ENCODE results near the gene PIK3AP1. TPM values are rescaled to one million over a fixed set of nuclear protein-coding genes. Genes with fewer than 3 reads are reported as not detected.
"Not testable (repeated sequence)": the region's sequence is repeated elsewhere in the genome, so short reads cannot be mapped to it uniquely, and the experiment has no call there.

PIK3AP1 gene
- total and polyA plus RNA-seq, 4 experiments from 2014 or later: 1.1 to 2.6 (median 1.5) TPM

GRCh38 chr10:96680463-96680862, 39.9 kb downstream of the PIK3AP1 start:
- H3K36me3 Mint-ChIP-seq; H3K9me3 ChIP-seq (ENCODE audit: control insufficient read depth in 1 of 2, low read length in 2 of 2); H3K27ac Mint-ChIP-seq; CTCF ChIA-PET (ENCODE audit: partially characterized antibody); H3K27me3 ChIP-seq (ENCODE audit: insufficient read depth, low read length); H3K4me3 Mint-ChIP-seq; H3K9me3 Mint-ChIP-seq; DNase-seq; H3K27me3 Mint-ChIP-seq; H3K4me1 Mint-ChIP-seq; intact Hi-C loops (cut with micrococcal nuclease); POLR2A ChIA-PET (ENCODE audit: partially characterized antibody); H3K4me3 ChIP-seq (ENCODE audit: low read length in 2 of 2); H3K4me1 ChIP-seq (ENCODE audit: insufficient read depth, low read length); H3K36me3 ChIP-seq (ENCODE audit: insufficient read depth, low read length); H3K27ac ChIP-seq (ENCODE audit: low read depth, low read length): not testable (repeated sequence)

- Histone ChIP-seq H3K36me3 (ENCODE audit: insufficient read depth, low read length) (no peaks in the 10 kb centered on the region), H3K4me1 (ENCODE audit: insufficient read depth, low read length) (no peaks in the 10 kb centered on the region), H3K27ac (ENCODE audit: low read depth, low read length) (no peak overlapping the region), H3K9me3 (ENCODE audit: control insufficient read depth in 1 of 2, low read length in 2 of 2) (no peaks in the 10 kb centered on the region), H3K27me3 (ENCODE audit: insufficient read depth, low read length) (no peaks in the 10 kb centered on the region), H3K4me3 (ENCODE audit: low read length in 2 of 2) (no peak overlapping the region)
- H3K27ac Mint-ChIP-seq: no peak overlapping the region
- POLR2A ChIA-PET (ENCODE audit: partially characterized antibody): no interaction called here
- intact Hi-C loops (cut with micrococcal nuclease): no loop called here
- peaks cover 0 to 2% of the 10 kb centered on the region in 2 donors for H3K27me3 Mint-ChIP-seq
- H3K36me3 Mint-ChIP-seq: no peaks in the 10 kb centered on the region
- CTCF ChIA-PET (ENCODE audit: partially characterized antibody): no interaction called here
- H3K9me3 Mint-ChIP-seq: peaks cover 0 to 7% (median 3%) of the 10 kb centered on the region in 8 donors
- no peak overlapping the region for H3K4me3 Mint-ChIP-seq
- H3K4me1 Mint-ChIP-seq: peaks cover 0 to 2% (median 0%) of the 10 kb centered on the region in 4 donors
- no peak for DNase-seq
Measured at GRCh38 chr10:96678725-96679124, 41.6 kb downstream of the PIK3AP1 start.

GRCh38 chr10:96676272-96677112, 43.8 kb downstream of the PIK3AP1 start:
- Mint-ChIP-seq H3K36me3 (no peaks in the 10 kb centered on the region), H3K27ac (no peak overlapping the region), H3K4me1 (peaks cover 2 to 7% (median 4%) of the 10 kb centered on the region in 4 donors), H3K4me3 (no peak overlapping the region), H3K27me3 (peaks cover 0 to 2% of the 10 kb centered on the region in 2 donors), H3K9me3 (peaks cover 0 to 7% (median 3%) of the 10 kb centered on the region in 8 donors)
- Histone ChIP-seq H3K36me3 (ENCODE audit: insufficient read depth, low read length) (no peaks in the 10 kb centered on the region), H3K4me3 (ENCODE audit: low read length in 2 of 2) (no peak overlapping the region), H3K27ac (ENCODE audit: low read depth, low read length) (no peak overlapping the region), H3K9me3 (ENCODE audit: control insufficient read depth in 1 of 2, low read length in 2 of 2) (no peaks in the 10 kb centered on the region), H3K27me3 (ENCODE audit: insufficient read depth, low read length) (no peaks in the 10 kb centered on the region), H3K4me1 (ENCODE audit: insufficient read depth, low read length) (no peaks in the 10 kb centered on the region)
- CTCF ChIA-PET (ENCODE audit: partially characterized antibody): interaction anchor here (0.7 kb wide), 1 partner anchor 1243 kb away, joined by 3 read pairs; no protein-coding TSS in a partner anchor
- POLR2A ChIA-PET (ENCODE audit: partially characterized antibody): no interaction called here
- intact Hi-C loops (cut with micrococcal nuclease): no loop called here
- no peak for DNase-seq

GRCh38 chr10:96675846-96676245, 44.5 kb downstream of the PIK3AP1 start:
- Histone ChIP-seq H3K27me3 (ENCODE audit: insufficient read depth, low read length) (no peaks in the 10 kb centered on the region), H3K9me3 (ENCODE audit: control insufficient read depth in 1 of 2, low read length in 2 of 2) (no peaks in the 10 kb centered on the region), H3K4me3 (ENCODE audit: low read length in 2 of 2) (no peak overlapping the region), H3K4me1 (ENCODE audit: insufficient read depth, low read length) (no peaks in the 10 kb centered on the region), H3K27ac (ENCODE audit: low read depth, low read length) (no peak overlapping the region), H3K36me3 (ENCODE audit: insufficient read depth, low read length) (no peaks in the 10 kb centered on the region)
- ChIA-PET CTCF (ENCODE audit: partially characterized antibody) (no interaction called here), POLR2A (ENCODE audit: partially characterized antibody) (no interaction called here)
- peaks cover 0 to 5% (median 3%) of the 10 kb centered on the region in 8 donors for H3K9me3 Mint-ChIP-seq
- H3K27me3 Mint-ChIP-seq: peaks cover 0 to 2% of the 10 kb centered on the region in 2 donors
- no peak overlapping the region for H3K27ac Mint-ChIP-seq
- intact Hi-C loops (cut with micrococcal nuclease): no loop called here
- no peak for DNase-seq
- H3K36me3 Mint-ChIP-seq: no peaks in the 10 kb centered on the region
- H3K4me1 Mint-ChIP-seq: peaks cover 2 to 7% (median 4%) of the 10 kb centered on the region in 4 donors
- no peak overlapping the region for H3K4me3 Mint-ChIP-seq

- CTCF ChIA-PET (ENCODE audit: partially characterized antibody): interaction anchor here (1.5 kb wide), 1 partner anchor 9 kb away, joined by 4 read pairs; no protein-coding TSS in a partner anchor
- Histone ChIP-seq H3K4me3 (ENCODE audit: low read length in 2 of 2) (no peak overlapping the region), H3K4me1 (ENCODE audit: insufficient read depth, low read length) (no peaks in the 10 kb centered on the region), H3K9me3 (ENCODE audit: control insufficient read depth in 1 of 2, low read length in 2 of 2) (no peaks in the 10 kb centered on the region), H3K36me3 (ENCODE audit: insufficient read depth, low read length) (no peaks in the 10 kb centered on the region), H3K27me3 (ENCODE audit: insufficient read depth, low read length) (no peaks in the 10 kb centered on the region), H3K27ac (ENCODE audit: low read depth, low read length) (no peak overlapping the region)
- Mint-ChIP-seq H3K4me3 (no peak overlapping the region), H3K27ac (peak overlapping the region in 2 of 7 donors; percentile 52 to 89), H3K36me3 (no peaks in the 10 kb centered on the region), H3K4me1 (peaks cover 2 to 7% (median 4%) of the 10 kb centered on the region in 4 donors), H3K9me3 (peaks cover 0 to 1% (median 0%) of the 10 kb centered on the region in 8 donors), H3K27me3 (no peaks in the 10 kb centered on the region)
- POLR2A ChIA-PET (ENCODE audit: partially characterized antibody): interaction anchor here (1.2 kb wide), 1 partner anchor 21 kb away, joined by 3 read pairs; no protein-coding TSS in a partner anchor
- intact Hi-C loops (cut with micrococcal nuclease): no loop called here
- no peak for DNase-seq
Measured at GRCh38 chr10:96673318-96674099, 46.8 kb downstream of the PIK3AP1 start.

GRCh38 chr10:96672481-96673175, 47.7 kb downstream of the PIK3AP1 start:
- no peaks in the 10 kb centered on the region for H3K36me3 ChIP-seq (ENCODE audit: insufficient read depth, low read length)
- Mint-ChIP-seq H3K4me1 (peaks cover 2 to 7% (median 4%) of the 10 kb centered on the region in 4 donors), H3K4me3 (no peak overlapping the region), H3K36me3 (no peaks in the 10 kb centered on the region), H3K9me3 (peaks cover 0 to 1% (median 0%) of the 10 kb centered on the region in 8 donors), H3K27me3 (no peaks in the 10 kb centered on the region), H3K27ac (no peak overlapping the region)
- ChIA-PET POLR2A (ENCODE audit: partially characterized antibody) (interaction anchor here (1.2 kb wide), 1 partner anchor 20 kb away, joined by 3 read pairs; no protein-coding TSS in a partner anchor), CTCF (ENCODE audit: partially characterized antibody) (interaction anchor here (1.5 kb wide), 1 partner anchor 8 kb away, joined by 4 read pairs; no protein-coding TSS in a partner anchor)
- intact Hi-C loops (cut with micrococcal nuclease): no loop called here
- H3K27ac ChIP-seq (ENCODE audit: low read depth, low read length): no peak overlapping the region
- H3K4me3 ChIP-seq (ENCODE audit: low read length in 2 of 2): no peak overlapping the region
- H3K4me1 ChIP-seq (ENCODE audit: insufficient read depth, low read length): no peaks in the 10 kb centered on the region
- no peak for DNase-seq
- H3K27me3 ChIP-seq (ENCODE audit: insufficient read depth, low read length): no peaks in the 10 kb centered on the region
- H3K9me3 ChIP-seq (ENCODE audit: control insufficient read depth in 1 of 2, low read length in 2 of 2): no peaks in the 10 kb centered on the region
